Cardiac muscle cell (in vitro differentiated cells and primary cell): ENCODE results near the gene GRIP1. TPM values are rescaled to one million over a fixed set of nuclear protein-coding genes. Genes with fewer than 3 reads are reported as not detected.

ENCODE experiments used
- DNase-seq, 2 donors: peaks; one replicate each; pipeline versions ENCODE4 v3.0.0 to v3.0.0-alpha.2; 2010 to 2017; ENCODE audit warnings: low read depth in 1 of 2, low spot score in 1 of 2
- H3K27ac ChIP-seq: fragments of 200-600 bp; sonication (generic); 2 replicates; pipeline ENCODE4 v1.5.1; 2016
- H3K27me3 ChIP-seq: fragments of 200-600 bp; sonication (generic); 2 replicates; pipeline ENCODE4 v1.6.0; 2016; ENCODE audit warnings: control low read depth
- H3K36me3 ChIP-seq: fragments of 200-600 bp; sonication (generic); 2 replicates; pipeline ENCODE4 v1.5.1; 2016; ENCODE audit warnings: control low read depth
- H3K4me1 ChIP-seq: fragments of 200-600 bp; sonication (generic); 2 replicates; pipeline ENCODE4 v1.8.1; 2017; ENCODE audit warnings: low read depth, mild to moderate bottlenecking, mixed run types
- H3K4me3 ChIP-seq: fragments of 200-600 bp; sonication (generic); 2 replicates; pipeline ENCODE4 v1.5.1; 2016; ENCODE audit warnings: mild to moderate bottlenecking
- H3K9me3 ChIP-seq: fragments of 200-600 bp; sonication (generic); 2 replicates; pipeline ENCODE4 v1.5.1; 2017; ENCODE audit warnings: low read depth, mild to moderate bottlenecking, control low read depth
- CTCF ChIP-seq: IDR thresholded peaks from 2 replicates; pipeline ENCODE4 v1.5.1; 2012; ENCODE audit warnings: low read depth, mild to moderate bottlenecking, low read length
- polyA plus RNA-seq: library from polyadenylated mRNA; unstranded; fragments of >200 nt; fragmentation: Nextera tagmentation; extraction: Ambion mirVana; gene quantifications from 2 replicates; pipeline ENCODE4 v1.2.1, GENCODE V29; 2016
- total RNA-seq: library from RNA; depleted of rRNA; stranded (reverse); fragments of >200 nt; gene quantifications from 2 replicates; pipeline ENCODE4 v1.2.3, GENCODE V29; 2016

Gene GRIP1
- total and polyA plus RNA-seq, 2 experiments from 2014 or later: 2.6 to 5.2 TPM

- Histone ChIP-seq H3K9me3 (no peaks in the 10 kb centered on the region), H3K27ac (no peak overlapping the region), H3K4me1 (no peaks in the 10 kb centered on the region), H3K36me3 (no peaks in the 10 kb centered on the region), H3K4me3 (no peak overlapping the region), H3K27me3 (no peaks in the 10 kb centered on the region)
- no peak for TF ChIP-seq CTCF
- DNase-seq: no peak
These were observed 76.3 kb downstream of the GRIP1 start for GRCh38 chr12:66602483-66603143.

GRCh38 chr12:66600903-66601302 lies 78.0 kb downstream of the GRIP1 start:
- Histone ChIP-seq H3K4me3 (no peak overlapping the region), H3K27me3 (no peaks in the 10 kb centered on the region), H3K27ac (no peak overlapping the region), H3K9me3 (no peaks in the 10 kb centered on the region), H3K4me1 (no peaks in the 10 kb centered on the region), H3K36me3 (no peaks in the 10 kb centered on the region)
- DNase-seq: no peak
- TF ChIP-seq CTCF: no peak

DNA sequence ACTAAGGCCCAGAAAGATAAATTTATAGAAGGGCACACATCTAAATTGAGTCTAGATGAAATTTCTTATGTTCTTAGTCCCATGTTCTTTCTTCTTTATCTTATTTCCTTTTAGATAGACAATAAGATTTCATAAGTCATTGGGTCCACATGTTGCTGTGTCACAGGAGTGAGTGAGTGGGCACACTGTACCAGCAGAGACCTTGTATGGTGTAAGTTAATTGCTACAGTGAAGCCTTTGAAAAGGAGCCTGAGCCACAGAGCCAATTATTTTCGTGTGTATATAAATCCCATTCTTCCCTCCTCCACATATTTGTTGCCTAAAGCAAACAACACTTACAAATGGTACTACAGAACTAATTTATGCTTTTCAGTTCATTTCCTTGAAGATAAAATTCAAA lies 79.1 kb downstream of the GRIP1 start:
- Histone ChIP-seq H3K27me3 (no peaks in the 10 kb centered on the region), H3K27ac (no peak overlapping the region), H3K4me1 (no peaks in the 10 kb centered on the region), H3K9me3 (no peaks in the 10 kb centered on the region), H3K36me3 (no peaks in the 10 kb centered on the region), H3K4me3 (no peak overlapping the region)
- no peak for TF ChIP-seq CTCF
- no peak for DNase-seq

- TF ChIP-seq CTCF: no peak
- DNase-seq: no peak
- Histone ChIP-seq H3K9me3 (no peaks in the 10 kb centered on the region), H3K27me3 (no peaks in the 10 kb centered on the region), H3K4me3 (no peak overlapping the region), H3K27ac (no peak overlapping the region), H3K36me3 (no peaks in the 10 kb centered on the region), H3K4me1 (no peaks in the 10 kb centered on the region)
These were observed 80.3 kb downstream of the GRIP1 start for GRCh38 chr12:66598608-66599007.

DNA sequence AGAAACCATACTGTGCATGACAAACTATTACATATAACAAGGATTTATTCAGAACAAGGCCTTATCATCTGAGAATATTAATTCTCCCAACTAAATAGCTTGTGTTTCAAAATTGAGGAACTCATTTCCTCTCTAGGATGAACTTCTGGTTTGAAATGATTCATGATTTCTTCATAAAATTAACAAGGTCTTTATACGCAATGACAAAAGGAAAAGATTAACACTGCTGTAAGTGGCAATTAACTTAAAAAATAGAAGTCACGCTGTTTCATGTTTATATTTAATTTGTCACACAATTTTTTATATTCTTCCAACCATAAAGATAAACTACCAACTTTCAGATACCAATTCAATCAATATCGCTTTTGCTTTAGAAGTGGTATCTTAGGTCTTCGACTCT lies 80.8 kb downstream of the GRIP1 start:
- Histone ChIP-seq H3K9me3 (no peaks in the 10 kb centered on the region), H3K4me3 (no peak overlapping the region), H3K4me1 (no peaks in the 10 kb centered on the region), H3K27me3 (no peaks in the 10 kb centered on the region), H3K36me3 (no peaks in the 10 kb centered on the region), H3K27ac (no peak overlapping the region)
- no peak for TF ChIP-seq CTCF
- no peak for DNase-seq

- Histone ChIP-seq H3K4me1 (no peaks in the 10 kb centered on the region), H3K27me3 (no peaks in the 10 kb centered on the region), H3K36me3 (no peaks in the 10 kb centered on the region), H3K4me3 (no peak overlapping the region), H3K9me3 (no peaks in the 10 kb centered on the region), H3K27ac (no peak overlapping the region)
- no peak for TF ChIP-seq CTCF
- DNase-seq: peak in 1 of 2 donors; percentile 23
These were observed 82.7 kb downstream of the GRIP1 start for GRCh38 chr12:66596199-66596598.
